ENCODE data around the gene LMOD2.

DNA sequence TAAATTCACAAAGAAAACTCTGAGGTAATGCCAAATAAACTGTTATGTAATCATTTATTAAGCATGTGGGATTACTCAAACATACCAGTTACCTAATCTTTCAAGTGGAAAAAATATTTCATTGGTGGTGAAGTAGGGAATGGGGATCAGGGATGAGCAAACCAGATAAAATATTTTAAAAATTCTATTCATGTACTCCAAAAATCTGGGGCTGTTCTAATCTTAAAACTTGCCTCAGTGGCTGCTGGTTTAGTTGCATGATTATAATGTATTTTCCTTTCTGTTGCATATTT lies 19.5 kb downstream of the LMOD2 start:
- no peak for TF ChIP-seq CTCF (IDR thresholded peaks at IDR 0.05)
- no peak for TF ChIP-seq POLR2A (IDR thresholded peaks at IDR 0.05)

Data from thyroid gland (tissue), 4 donors.